ENCODE measurements around the gene ACAD9.

The ACAD9 gene

GRCh38 chr3:128935922-128936321 is 56.5 kb downstream of the ACAD9 start:
- DNase-seq (ENCODE audit: low spot score): no peak

GRCh38 chr3:128936341-128936740 is 56.9 kb downstream of the ACAD9 start:
- DNase-seq (ENCODE audit: low spot score): no peak

- DNase-seq (ENCODE audit: low spot score): no peak
Measured at GRCh38 chr3:128940252-128940651, 60.8 kb downstream of the ACAD9 start.

GRCh38 chr3:128942161-128942952 is 62.9 kb downstream of the ACAD9 start:
- DNase-seq (ENCODE audit: low spot score): peak; percentile 42

GRCh38 chr3:128945041-128945877 is 65.8 kb downstream of the ACAD9 start:
- no peak for DNase-seq (ENCODE audit: low spot score)

GRCh38 chr3:128945878-128946175 is 66.4 kb downstream of the ACAD9 start:
- DNase-seq (ENCODE audit: low spot score): no peak

GRCh38 chr3:128946411-128946810 is 67.0 kb downstream of the ACAD9 start:
- DNase-seq (ENCODE audit: low spot score): no peak

GRCh38 chr3:128949158-128949557 is 69.7 kb downstream of the ACAD9 start:
- no peak for DNase-seq (ENCODE audit: low spot score)

- peak; percentile 32 for DNase-seq (ENCODE audit: low spot score)
Measured at GRCh38 chr3:128950223-128950938, 71.0 kb downstream of the ACAD9 start.

GRCh38 chr3:128956440-128956839 is 77.0 kb downstream of the ACAD9 start:
- no peak for DNase-seq (ENCODE audit: low spot score)

Measured in iPS-NIHi11 (cell line).